ENCODE data around the gene PAMR1.

DNA sequence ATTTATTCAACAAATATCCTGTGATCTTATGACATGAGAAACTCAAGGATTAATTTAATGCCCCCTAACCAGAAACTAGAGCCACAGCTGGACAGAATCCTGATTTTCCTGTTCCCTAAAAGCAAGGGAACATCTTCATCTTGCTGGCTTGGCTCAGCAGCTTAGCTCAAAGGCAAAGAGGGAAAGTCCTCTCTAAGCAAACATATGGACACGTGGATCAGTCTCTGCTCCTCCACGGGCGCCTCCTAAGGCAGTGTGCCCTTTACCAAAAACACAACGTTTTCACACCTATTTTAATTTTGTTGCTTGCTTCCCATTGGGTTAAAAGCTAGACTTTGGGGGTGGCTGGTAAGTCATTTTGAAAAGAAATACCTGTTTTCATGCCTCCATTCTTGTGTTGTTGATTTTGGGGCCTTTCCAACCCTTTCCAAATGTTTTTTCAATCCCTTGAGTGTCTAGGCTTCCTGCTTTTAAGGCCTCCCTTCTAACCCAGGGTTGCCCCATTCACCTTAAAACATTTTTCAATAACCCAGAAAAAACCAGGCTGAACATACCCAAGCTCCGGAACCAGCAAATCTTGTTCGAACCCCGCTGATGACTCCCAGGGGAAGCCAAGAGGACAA, 121.5 kb downstream of the PAMR1 start:
- TF ChIP-seq, protein P1, sequence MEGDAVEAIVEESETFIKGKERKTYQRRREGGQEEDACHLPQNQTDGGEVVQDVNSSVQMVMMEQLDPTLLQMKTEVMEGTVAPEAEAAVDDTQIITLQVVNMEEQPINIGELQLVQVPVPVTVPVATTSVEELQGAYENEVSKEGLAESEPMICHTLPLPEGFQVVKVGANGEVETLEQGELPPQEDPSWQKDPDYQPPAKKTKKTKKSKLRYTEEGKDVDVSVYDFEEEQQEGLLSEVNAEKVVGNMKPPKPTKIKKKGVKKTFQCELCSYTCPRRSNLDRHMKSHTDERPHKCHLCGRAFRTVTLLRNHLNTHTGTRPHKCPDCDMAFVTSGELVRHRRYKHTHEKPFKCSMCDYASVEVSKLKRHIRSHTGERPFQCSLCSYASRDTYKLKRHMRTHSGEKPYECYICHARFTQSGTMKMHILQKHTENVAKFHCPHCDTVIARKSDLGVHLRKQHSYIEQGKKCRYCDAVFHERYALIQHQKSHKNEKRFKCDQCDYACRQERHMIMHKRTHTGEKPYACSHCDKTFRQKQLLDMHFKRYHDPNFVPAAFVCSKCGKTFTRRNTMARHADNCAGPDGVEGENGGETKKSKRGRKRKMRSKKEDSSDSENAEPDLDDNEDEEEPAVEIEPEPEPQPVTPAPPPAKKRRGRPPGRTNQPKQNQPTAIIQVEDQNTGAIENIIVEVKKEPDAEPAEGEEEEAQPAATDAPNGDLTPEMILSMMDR (conservative IDR thresholded peaks at IDR 0.05) = no peak
- no peak for TF ChIP-seq EZH2 (IDR thresholded peaks at IDR 0.05; ENCODE audit: low read depth)
